ENCODE results near the gene BMP7.
"Not testable (repeated sequence)": the region's sequence is repeated elsewhere in the genome, so short reads cannot be mapped to it uniquely, and the experiment has no call there.

Gene BMP7

GRCh38 chr20:57280221-57280620 lies 13.8 kb upstream of the BMP7 start:
- TF ChIP-seq CTCF (IDR thresholded peaks at IDR 0.05; ENCODE audit: low read depth, low read length, missing control alignments), result no peak
- H3K4me3 ChIP-seq (ENCODE audit: low read depth, low read length), result no peak overlapping the region
- no peak for DNase-seq (ENCODE audit: low read depth)

- H3K4me3 ChIP-seq (ENCODE audit: low read depth, low read length); DNase-seq (ENCODE audit: low read depth): not testable (repeated sequence)
Observed at GRCh38 chr20:57279548-57279947, 13.1 kb upstream of the BMP7 start.

GRCh38 chr20:57278457-57278856 lies 12.0 kb upstream of the BMP7 start:
- no peak for DNase-seq (ENCODE audit: low read depth)
- no peak for TF ChIP-seq CTCF (IDR thresholded peaks at IDR 0.05; ENCODE audit: low read depth, low read length, missing control alignments)
- H3K4me3 ChIP-seq (ENCODE audit: low read depth, low read length), result no peak overlapping the region

GRCh38 chr20:57277398-57278105 lies 11.1 kb upstream of the BMP7 start:
- TF ChIP-seq CTCF (IDR thresholded peaks at IDR 0.05; ENCODE audit: low read depth, low read length, missing control alignments), result no peak
- DNase-seq (ENCODE audit: low read depth), result no peak
- H3K4me3 ChIP-seq (ENCODE audit: low read depth, low read length), result no peak overlapping the region

- no peak for DNase-seq (ENCODE audit: low read depth)
- no peak for TF ChIP-seq CTCF (IDR thresholded peaks at IDR 0.05; ENCODE audit: low read depth, low read length, missing control alignments)
- H3K4me3 ChIP-seq (ENCODE audit: low read depth, low read length), result no peak overlapping the region
Observed at GRCh38 chr20:57276221-57276620, 9.8 kb upstream of the BMP7 start.

- TF ChIP-seq CTCF (IDR thresholded peaks at IDR 0.05; ENCODE audit: low read depth, low read length, missing control alignments), result no peak
- no peak overlapping the region for H3K4me3 ChIP-seq (ENCODE audit: low read depth, low read length)
- no peak for DNase-seq (ENCODE audit: low read depth)
Observed at GRCh38 chr20:57275813-57276212, 9.4 kb upstream of the BMP7 start.

- no peak overlapping the region for H3K4me3 ChIP-seq (ENCODE audit: low read depth, low read length)
- no peak for DNase-seq (ENCODE audit: low read depth)
- no peak for TF ChIP-seq CTCF (IDR thresholded peaks at IDR 0.05; ENCODE audit: low read depth, low read length, missing control alignments)
Observed at GRCh38 chr20:57275334-57275733, 8.9 kb upstream of the BMP7 start.
